ENCODE data around the gene DVL2.
"Not testable (repeated sequence)": the region's sequence is repeated elsewhere in the genome, so short reads cannot be mapped to it uniquely, and the experiment has no call there.

The DVL2 gene

DNA sequence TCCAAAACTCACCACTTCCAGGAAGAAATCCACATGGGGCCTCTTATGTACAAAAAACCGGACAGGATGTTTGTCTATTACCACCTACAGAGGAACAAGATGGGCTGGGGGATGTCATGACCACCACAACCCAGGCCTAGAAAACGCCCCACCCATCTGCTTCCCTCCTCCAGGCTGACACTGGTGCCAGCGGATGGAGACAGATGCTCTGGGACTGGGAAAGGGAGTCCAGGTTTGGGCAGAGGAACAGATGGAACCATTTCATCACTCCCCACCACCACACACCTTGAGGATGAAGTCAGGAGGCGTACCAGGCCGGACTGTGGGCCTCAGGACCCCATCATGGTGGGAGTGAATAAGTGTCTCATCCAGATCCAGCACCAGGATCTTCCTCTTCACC lies 12.5 kb upstream of the DVL2 start:
- no peak overlapping the region for H3K27ac ChIP-seq (ENCODE audit: low read depth in 2 of 2, low read length in 2 of 2)
- peaks cover 15 to 23% of the 10 kb centered on the region in 2 donors for H3K4me1 ChIP-seq (ENCODE audit: control insufficient read depth in 2 of 2, insufficient read depth in 2 of 2, low read length in 2 of 2)
- no peak overlapping the region for H3K4me3 ChIP-seq (ENCODE audit: low read length in 2 of 2)
- H3K36me3 ChIP-seq (ENCODE audit: control insufficient read depth in 2 of 2, insufficient read depth in 2 of 2, low read length in 2 of 2): peaks cover 23 to 32% of the 10 kb centered on the region in 2 donors
- no peaks in the 10 kb centered on the region for H3K27me3 ChIP-seq (ENCODE audit: control insufficient read depth in 2 of 2, insufficient read depth in 2 of 2, low read length in 2 of 2)
- no peak overlapping the region for H3K9ac ChIP-seq (ENCODE audit: low read depth in 1 of 2, low read length in 2 of 2)
- H3K9me3 ChIP-seq (ENCODE audit: control insufficient read depth in 2 of 2, low read length in 2 of 2): no peaks in the 10 kb centered on the region

DNA sequence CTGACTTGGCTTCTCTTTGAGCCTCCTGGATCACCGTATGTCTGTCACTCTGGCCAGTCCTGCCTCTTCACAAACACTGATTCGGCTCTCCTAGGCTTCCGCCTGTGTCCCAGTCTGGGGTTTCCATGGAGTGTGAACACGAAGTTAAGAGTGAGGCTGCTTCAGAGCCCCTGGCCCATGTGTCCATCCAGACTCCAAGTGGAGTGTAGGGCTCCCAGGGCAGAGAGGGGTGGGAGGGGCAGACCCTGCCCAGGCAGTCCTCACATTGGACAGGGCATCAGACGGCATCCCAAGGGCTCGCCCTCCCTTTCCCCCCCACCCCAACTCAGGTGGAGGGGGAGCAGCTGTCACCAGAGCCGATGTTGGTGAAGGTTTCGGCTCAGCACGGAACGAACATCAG lies 9.5 kb upstream of the DVL2 start:
- not testable (repeated sequence) for H3K9me3 ChIP-seq (ENCODE audit: control insufficient read depth in 2 of 2, low read length in 2 of 2); H3K27me3 ChIP-seq (ENCODE audit: control insufficient read depth in 2 of 2, insufficient read depth in 2 of 2, low read length in 2 of 2); H3K4me3 ChIP-seq (ENCODE audit: low read length in 2 of 2)
- Histone ChIP-seq H3K36me3 (ENCODE audit: control insufficient read depth in 2 of 2, insufficient read depth in 2 of 2, low read length in 2 of 2) (peaks cover 33 to 40% of the 10 kb centered on the region in 2 donors), H3K27ac (ENCODE audit: low read depth in 2 of 2, low read length in 2 of 2) (peak overlapping the region in 1 of 2 donors; percentile 100), H3K9ac (ENCODE audit: low read depth in 1 of 2, low read length in 2 of 2) (peak overlapping the region in 1 of 2 donors; percentile 98), H3K4me1 (ENCODE audit: control insufficient read depth in 2 of 2, insufficient read depth in 2 of 2, low read length in 2 of 2) (peaks cover 22 to 23% of the 10 kb centered on the region in 2 donors)

DNA sequence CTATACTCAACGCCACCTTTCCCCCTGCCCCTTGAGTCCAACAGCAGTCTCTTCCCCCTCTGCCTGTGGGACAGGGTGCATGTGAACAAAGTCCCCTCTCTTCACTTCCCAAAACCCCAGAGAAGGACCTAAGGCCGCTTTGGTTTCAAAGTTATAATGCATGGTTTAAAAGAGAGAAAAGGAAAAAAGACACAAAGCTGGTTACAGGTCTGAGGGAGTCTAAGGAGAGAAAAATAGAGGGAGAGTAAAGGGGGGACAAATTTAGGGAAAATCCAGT lies 9.1 kb upstream of the DVL2 start:
- Histone ChIP-seq H3K4me1 (ENCODE audit: control insufficient read depth in 2 of 2, insufficient read depth in 2 of 2, low read length in 2 of 2) (peaks cover 19 to 22% of the 10 kb centered on the region in 2 donors), H3K36me3 (ENCODE audit: control insufficient read depth in 2 of 2, insufficient read depth in 2 of 2, low read length in 2 of 2) (peaks cover 33 to 37% of the 10 kb centered on the region in 2 donors), H3K4me3 (ENCODE audit: low read length in 2 of 2) (peak overlapping the region; percentile 91 to 99), H3K9me3 (ENCODE audit: control insufficient read depth in 2 of 2, low read length in 2 of 2) (no peaks in the 10 kb centered on the region), H3K9ac (ENCODE audit: low read depth in 1 of 2, low read length in 2 of 2) (peak overlapping the region; percentile 98 to 100), H3K27ac (ENCODE audit: low read depth in 2 of 2, low read length in 2 of 2) (peak overlapping the region; percentile 100), H3K27me3 (ENCODE audit: control insufficient read depth in 2 of 2, insufficient read depth in 2 of 2, low read length in 2 of 2) (no peaks in the 10 kb centered on the region)

DNA sequence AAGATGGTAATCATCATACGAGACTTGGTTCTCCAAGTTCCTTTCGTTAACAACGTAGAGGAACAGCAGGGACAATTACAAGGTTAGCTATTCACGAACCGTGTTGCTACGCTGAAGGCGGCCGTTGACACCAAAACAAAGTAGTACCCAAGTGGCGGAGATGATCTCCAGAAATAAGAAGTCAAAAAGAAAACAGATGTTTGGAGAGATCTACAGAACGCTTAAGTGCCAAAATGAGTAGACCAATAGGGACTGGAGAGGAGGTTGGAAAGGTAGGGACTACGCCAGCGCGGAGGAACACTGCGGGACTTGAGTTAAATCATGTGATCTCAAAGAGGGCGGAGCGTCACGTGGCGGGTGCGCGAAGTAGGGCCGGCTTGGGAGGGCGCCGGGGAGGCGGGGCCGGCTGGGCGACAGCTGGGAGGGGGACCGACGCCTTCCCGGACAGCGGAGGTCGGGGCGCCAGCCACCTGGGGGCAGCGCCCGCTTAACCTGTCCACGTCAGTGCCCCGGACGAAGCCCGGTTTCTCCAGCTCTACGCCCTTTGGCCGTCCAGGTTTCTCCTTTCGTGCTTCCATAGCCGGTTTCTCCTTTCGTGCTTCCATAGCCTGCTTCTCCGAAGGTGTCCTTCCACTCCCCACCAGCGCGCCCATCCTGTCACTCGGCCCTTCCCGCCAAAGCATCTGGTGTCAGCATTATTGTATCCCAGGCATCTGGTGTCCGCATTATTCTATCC lies 8.6 kb upstream of the DVL2 start:
- Histone ChIP-seq H3K9me3 (ENCODE audit: control insufficient read depth in 2 of 2, low read length in 2 of 2) (no peaks in the 10 kb centered on the region), H3K4me3 (ENCODE audit: low read length in 2 of 2) (peak overlapping the region; percentile 91 to 99), H3K36me3 (ENCODE audit: control insufficient read depth in 2 of 2, insufficient read depth in 2 of 2, low read length in 2 of 2) (peaks cover 33 to 37% of the 10 kb centered on the region in 2 donors), H3K27me3 (ENCODE audit: control insufficient read depth in 2 of 2, insufficient read depth in 2 of 2, low read length in 2 of 2) (no peaks in the 10 kb centered on the region), H3K27ac (ENCODE audit: low read depth in 2 of 2, low read length in 2 of 2) (peak overlapping the region; percentile 100), H3K9ac (ENCODE audit: low read depth in 1 of 2, low read length in 2 of 2) (peak overlapping the region; percentile 98 to 100), H3K4me1 (ENCODE audit: control insufficient read depth in 2 of 2, insufficient read depth in 2 of 2, low read length in 2 of 2) (peaks cover 19 to 22% of the 10 kb centered on the region in 2 donors)

DNA sequence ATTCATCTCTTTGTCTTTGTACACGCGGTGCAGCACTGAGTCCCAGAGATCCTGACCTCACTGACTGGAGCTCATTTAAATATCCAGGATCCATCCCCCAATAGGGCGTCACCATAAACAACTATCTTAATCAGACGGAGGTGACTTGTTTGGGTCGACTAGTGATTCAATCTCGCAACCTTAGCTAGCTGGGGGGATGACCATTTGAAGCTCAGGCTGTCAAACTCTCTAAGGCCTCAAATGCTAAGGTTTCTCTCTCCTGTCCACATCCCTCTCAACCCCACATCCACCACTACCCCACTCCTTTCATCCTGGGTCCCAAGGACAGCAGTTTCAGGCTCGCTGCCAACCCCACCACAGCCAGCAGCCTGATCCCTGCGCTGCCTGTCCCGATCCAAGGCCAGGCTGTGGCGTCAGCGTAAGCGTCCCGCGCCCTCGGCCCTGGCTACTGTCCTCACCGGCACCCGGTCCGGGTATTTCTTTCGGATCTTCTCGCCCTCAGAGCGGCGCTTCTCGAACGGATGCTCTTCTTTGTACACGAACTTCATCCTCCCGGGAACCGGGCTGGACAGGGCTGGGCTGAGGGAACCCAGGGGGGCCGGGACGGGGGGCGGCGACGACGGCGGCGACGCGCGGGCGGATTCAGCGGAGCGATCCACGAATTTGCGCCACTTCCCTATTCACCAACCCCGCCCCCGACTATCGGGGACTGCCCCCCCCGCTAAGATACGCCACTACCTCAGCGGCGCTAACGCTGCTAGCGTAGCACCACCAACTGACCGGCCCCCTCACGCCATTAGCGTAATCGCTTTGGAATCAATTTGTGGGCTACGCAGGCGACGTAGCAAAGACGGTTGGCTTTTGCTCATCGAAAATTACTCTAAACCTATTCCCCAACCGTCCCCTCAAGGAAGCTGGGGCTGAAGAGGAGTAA lies 7.7 kb upstream of the DVL2 start, which contains the start of gene GABARAP:
Gene GABARAP (minus strand): TSS at position 667 of the 934 bp plus-strand sequence. CDS start 119 bp downstream, at position 548.
- peaks cover 33 to 36% of the 10 kb centered on the region in 2 donors for H3K36me3 ChIP-seq (ENCODE audit: control insufficient read depth in 2 of 2, insufficient read depth in 2 of 2, low read length in 2 of 2)
- H3K4me1 ChIP-seq (ENCODE audit: control insufficient read depth in 2 of 2, insufficient read depth in 2 of 2, low read length in 2 of 2): peaks cover 24 to 27% of the 10 kb centered on the region in 2 donors
- H3K4me3 ChIP-seq (ENCODE audit: low read length in 2 of 2): peak within 1 kb of the TSS; percentile 91 to 99
- H3K27ac ChIP-seq (ENCODE audit: low read depth in 2 of 2, low read length in 2 of 2): peak within 1 kb of the TSS; percentile 100
- H3K27me3 ChIP-seq (ENCODE audit: control insufficient read depth in 2 of 2, insufficient read depth in 2 of 2, low read length in 2 of 2): no peaks in the 10 kb centered on the region
- no peaks in the 10 kb centered on the region for H3K9me3 ChIP-seq (ENCODE audit: control insufficient read depth in 2 of 2, low read length in 2 of 2)
- H3K9ac ChIP-seq (ENCODE audit: low read depth in 1 of 2, low read length in 2 of 2): peak within 1 kb of the TSS; percentile 98 to 100

DNA sequence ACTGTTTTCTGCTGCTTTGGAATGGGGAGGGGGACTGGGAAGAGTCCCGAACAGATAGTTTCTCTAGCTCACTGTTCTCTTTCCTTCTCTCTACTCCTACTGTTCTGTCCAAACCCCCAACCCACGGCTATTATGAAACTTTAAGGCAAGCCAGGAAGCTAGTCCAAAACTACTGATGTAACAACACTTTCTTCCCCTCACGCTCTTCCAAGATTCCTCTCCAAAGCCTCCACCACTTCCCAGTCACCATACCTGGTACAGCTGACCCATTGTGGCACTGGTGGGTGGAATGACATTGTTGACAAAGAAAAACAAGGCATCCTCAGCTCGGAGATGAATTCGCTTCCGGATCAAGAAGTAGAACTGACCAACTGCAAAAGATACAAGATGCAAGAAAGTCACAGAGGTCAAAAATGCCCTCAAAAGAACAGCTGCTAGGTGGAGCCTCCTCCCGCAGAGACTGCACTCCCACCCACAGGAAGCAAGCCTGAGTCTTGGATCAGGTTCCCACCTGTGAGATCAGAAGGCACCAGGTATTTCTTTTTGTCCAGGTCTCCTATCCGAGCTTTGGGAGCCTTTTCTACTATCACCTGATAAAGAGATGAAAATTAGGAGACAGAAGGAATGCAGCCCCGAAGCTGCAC lies 6.9 kb upstream of the DVL2 start:
- Histone ChIP-seq H3K9ac (ENCODE audit: low read depth in 1 of 2, low read length in 2 of 2) (peak overlapping the region; percentile 98 to 100), H3K36me3 (ENCODE audit: control insufficient read depth in 2 of 2, insufficient read depth in 2 of 2, low read length in 2 of 2) (peaks cover 26 to 33% of the 10 kb centered on the region in 2 donors), H3K4me1 (ENCODE audit: control insufficient read depth in 2 of 2, insufficient read depth in 2 of 2, low read length in 2 of 2) (peaks cover 25 to 29% of the 10 kb centered on the region in 2 donors), H3K27me3 (ENCODE audit: control insufficient read depth in 2 of 2, insufficient read depth in 2 of 2, low read length in 2 of 2) (no peaks in the 10 kb centered on the region), H3K4me3 (ENCODE audit: low read length in 2 of 2) (peak overlapping the region; percentile 91 to 99), H3K27ac (ENCODE audit: low read depth in 2 of 2, low read length in 2 of 2) (peak overlapping the region; percentile 100), H3K9me3 (ENCODE audit: control insufficient read depth in 2 of 2, low read length in 2 of 2) (no peaks in the 10 kb centered on the region)

DNA sequence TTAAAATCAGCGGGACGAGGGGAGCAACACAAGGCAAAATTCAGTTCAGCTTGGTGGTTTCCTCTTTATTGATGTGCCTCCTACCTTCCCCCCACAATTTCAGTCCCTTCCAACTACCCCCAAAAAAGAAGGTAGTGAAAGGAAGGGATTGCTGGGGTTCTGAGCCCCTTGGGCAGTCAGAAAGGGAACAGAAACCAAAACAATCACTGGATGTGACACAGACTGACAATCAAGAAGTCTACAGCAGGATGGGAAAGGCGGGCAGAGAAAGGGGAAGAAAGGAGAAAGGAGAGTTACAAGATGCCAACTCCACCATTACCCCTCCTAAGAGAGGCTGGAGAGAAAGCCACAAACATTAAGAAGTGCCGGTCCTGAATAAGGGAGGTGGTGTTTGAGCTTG lies 6.1 kb upstream of the DVL2 start:
- Histone ChIP-seq H3K4me3 (ENCODE audit: low read length in 2 of 2) (peak overlapping the region; percentile 91 to 99), H3K9ac (ENCODE audit: low read depth in 1 of 2, low read length in 2 of 2) (peak overlapping the region; percentile 98 to 100), H3K9me3 (ENCODE audit: control insufficient read depth in 2 of 2, low read length in 2 of 2) (no peaks in the 10 kb centered on the region), H3K4me1 (ENCODE audit: control insufficient read depth in 2 of 2, insufficient read depth in 2 of 2, low read length in 2 of 2) (peaks cover 29 to 31% of the 10 kb centered on the region in 2 donors), H3K36me3 (ENCODE audit: control insufficient read depth in 2 of 2, insufficient read depth in 2 of 2, low read length in 2 of 2) (peaks cover 23 to 36% of the 10 kb centered on the region in 2 donors), H3K27ac (ENCODE audit: low read depth in 2 of 2, low read length in 2 of 2) (peak overlapping the region in 1 of 2 donors; percentile 43), H3K27me3 (ENCODE audit: control insufficient read depth in 2 of 2, insufficient read depth in 2 of 2, low read length in 2 of 2) (no peaks in the 10 kb centered on the region)

DNA sequence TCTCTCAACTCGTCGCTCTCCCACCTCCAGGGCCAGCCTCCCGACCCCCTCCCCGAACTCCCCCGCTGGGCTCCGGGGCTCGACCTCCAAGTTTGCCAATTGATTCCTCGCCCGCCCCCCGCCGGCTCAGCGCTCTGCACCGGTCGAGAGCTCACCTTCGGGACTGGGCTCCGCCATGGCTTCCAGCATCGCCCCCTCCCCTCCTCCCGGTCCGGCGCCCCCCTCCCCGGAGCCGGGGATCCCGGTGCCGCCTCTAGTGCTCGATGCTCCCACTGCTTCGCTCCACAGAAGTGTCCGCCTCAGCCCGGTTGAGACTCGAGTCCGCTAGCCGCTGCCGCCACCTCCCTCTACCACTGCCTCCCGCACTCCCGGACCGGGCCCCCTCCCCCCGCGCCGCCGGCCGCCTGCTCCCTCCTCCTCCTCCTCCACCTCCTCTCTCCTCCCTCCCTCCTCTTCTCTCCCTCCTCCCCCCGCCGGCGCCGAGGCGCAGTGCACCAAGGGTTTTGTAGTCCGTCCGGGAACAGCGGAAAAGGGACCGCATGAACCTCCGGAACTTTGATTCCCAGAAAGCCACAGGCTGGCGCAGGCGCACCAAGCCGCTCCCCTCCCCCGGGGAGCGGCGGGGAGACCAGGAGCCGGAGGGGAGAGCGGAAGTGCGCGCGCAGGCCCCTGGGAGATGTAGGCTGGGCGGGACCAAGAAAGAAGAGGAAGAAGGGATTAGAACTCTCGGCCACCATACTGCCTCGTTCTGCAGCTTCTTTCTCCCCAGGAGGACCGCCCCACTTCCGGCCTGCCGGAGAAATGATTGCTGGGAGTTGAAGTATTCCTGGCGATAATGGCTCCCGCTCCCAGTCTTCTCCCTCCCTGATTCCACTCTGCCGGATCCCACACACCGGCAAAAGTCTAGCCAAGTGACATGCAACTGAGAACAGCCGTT lies 5.0 kb upstream of the DVL2 start, which contains the start of gene PHF23:
Gene PHF23 (minus strand): TSS at position 367 of the 937 bp plus-strand sequence. CDS start 178 bp downstream, at position 189.
- Histone ChIP-seq H3K4me3 (ENCODE audit: low read length in 2 of 2) (peak within 1 kb of the TSS; percentile 87 to 99), H3K4me1 (ENCODE audit: control insufficient read depth in 2 of 2, insufficient read depth in 2 of 2, low read length in 2 of 2) (peaks cover 38 to 40% of the 10 kb centered on the region in 2 donors), H3K9ac (ENCODE audit: low read depth in 1 of 2, low read length in 2 of 2) (peak within 1 kb of the TSS; percentile 98), H3K27ac (ENCODE audit: low read depth in 2 of 2, low read length in 2 of 2) (peak within 1 kb of the TSS; percentile 89 to 97), H3K36me3 (ENCODE audit: control insufficient read depth in 2 of 2, insufficient read depth in 2 of 2, low read length in 2 of 2) (peaks cover 19 to 33% of the 10 kb centered on the region in 2 donors), H3K9me3 (ENCODE audit: control insufficient read depth in 2 of 2, low read length in 2 of 2) (no peaks in the 10 kb centered on the region), H3K27me3 (ENCODE audit: control insufficient read depth in 2 of 2, insufficient read depth in 2 of 2, low read length in 2 of 2) (no peaks in the 10 kb centered on the region)

Data from mucosa of rectum (tissue), 2 donors.